ENCODE results near the gene TXNDC5.

DNA sequence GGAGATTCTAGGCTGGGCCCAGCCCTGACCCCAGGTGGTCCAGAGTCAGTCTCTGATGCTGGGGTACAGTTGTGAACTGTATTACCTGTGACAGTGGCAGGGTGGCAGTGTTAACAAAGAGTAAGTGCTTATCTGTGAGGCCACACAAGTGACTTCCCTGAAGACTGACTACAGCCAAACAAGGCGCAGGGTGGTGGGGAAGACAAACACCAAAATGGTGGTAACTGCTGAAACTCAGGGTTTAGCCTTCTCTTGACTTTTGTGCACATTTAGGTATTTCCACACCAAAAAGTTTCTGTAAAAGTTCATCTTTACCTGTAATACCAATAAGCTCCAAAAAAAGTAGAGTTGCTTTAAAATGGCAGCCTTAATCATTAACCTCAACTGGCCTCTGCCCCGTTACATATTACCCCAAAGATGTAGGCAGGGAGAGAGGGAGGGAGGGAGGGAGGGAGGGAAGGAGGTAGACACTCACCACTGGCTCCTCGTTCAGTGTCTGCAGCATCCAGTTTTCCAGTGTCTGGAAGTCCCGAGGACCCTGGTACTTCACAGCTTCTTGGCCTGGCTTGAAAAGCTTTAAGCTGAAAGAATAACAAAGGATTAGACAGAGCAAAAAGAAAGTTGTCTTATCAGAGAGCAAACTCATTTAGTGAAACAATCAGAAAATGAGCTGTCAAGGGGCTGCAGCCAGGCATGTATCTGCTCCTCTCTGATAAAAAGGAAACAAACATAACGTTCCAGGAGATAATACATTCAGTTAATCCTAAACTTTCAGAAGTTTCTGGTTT lies 11.3 kb downstream of the TXNDC5 start:
- TF ChIP-seq CTCF (IDR thresholded peaks at IDR 0.05): peak in 3 of 6 experiments; percentile 64 to 73 (median 68)
- no peak for TF ChIP-seq POLR2A (IDR thresholded peaks at IDR 0.05)

Measured in Peyer's patch (tissue), 4 donors.